HepG2 (cell line): Measurements from ENCODE around the gene UBE2Q2. TPM values are rescaled to one million over a fixed set of nuclear protein-coding genes. Genes with fewer than 3 reads are reported as not detected.

Source experiments
- ATAC-seq: fragments of 200-7000 bp; cut with Tn5 transposase; 3 replicates; pipeline ENCODE4 v1.9.1; 2020; ENCODE audit warnings: mild to moderate bottlenecking, moderate library complexity
- BruUV-seq: library from RNA; stranded (reverse); fragments of 400-500 nt; replicated peaks from 2 replicates; lab custom pipeline; 2021; lab: Mats Ljungman, UMichigan
- CTCF ChIA-PET: fragments of 300-600 bp; formaldehyde crosslinking; extraction: SDS; loops from one replicate; lab custom pipeline; 2021; ENCODE audit warnings: low total read pairs, inconsistent platforms, low intra/inter-chr PET ratio; lab: Yijun Ruan, JAX
- POLR2A ChIA-PET: fragments of 350-600 bp; sonication (Branson Sonifier 250); formaldehyde crosslinking; loops from one replicate; lab custom pipeline; 2020; ENCODE audit warnings: antibody characterized with exemption, inconsistent platforms; lab: Yijun Ruan, JAX
- DNase-seq: peaks from one replicate; pipeline ENCODE4 v3.0.0-alpha.2; 2015; ENCODE audit warnings: low spot score
- FAIRE-seq: peaks from 3 replicates; lab custom pipeline; 2011; peaks lifted over from hg19 to GRCh38; lab: Jason Lieb, UNC
- H2AFZ ChIP-seq: one replicate; pipeline ENCODE4 v1.6.1; 2011; ENCODE audit warnings: low read length, inconsistent platforms
- H3K27ac ChIP-seq: fragments of 300-600 bp; 3 replicates; pipeline ENCODE4 v1.8.0; 2011; ENCODE audit warnings: mixed run types, mild to moderate bottlenecking, mixed read lengths, low read length, inconsistent platforms; ENCODE audit not compliant: insufficient read depth; ENCODE audit errors: extremely low read length
- H3K27me3 ChIP-seq, 2 experiments: fragments of 200-600 bp in 1 of 2; 2 replicates in 1 of 2; 3 replicates in 1 of 2; pipeline versions ENCODE4 v1.6.0 to v1.8.0; 2011; ENCODE audit warnings: low read length in 2 of 2, mild to moderate bottlenecking in 2 of 2, moderate library complexity in 2 of 2, inconsistent platforms in 1 of 2; ENCODE audit not compliant: insufficient read depth in 2 of 2, control insufficient read depth in 1 of 2
- H3K36me3 ChIP-seq, 2 experiments: fragments of 200-600 bp in 1 of 2; replicated peaks in 1 of 2; 2 replicates in 1 of 2; 3 replicates in 1 of 2; pipeline versions ENCODE4 v1.5.1 to v1.8.0; 2011; ENCODE audit warnings: low read length in 2 of 2, inconsistent platforms in 1 of 2; ENCODE audit not compliant: insufficient read depth in 2 of 2, control insufficient read depth in 1 of 2
- H3K4me1 ChIP-seq: 2 replicates; pipeline ENCODE4 v1.5.1; 2012; ENCODE audit warnings: low read length, inconsistent platforms; ENCODE audit not compliant: insufficient read depth
- H3K4me2 ChIP-seq: 2 replicates; pipeline ENCODE4 v1.6.0; 2011; ENCODE audit warnings: low read depth, low read length, inconsistent platforms
- H3K4me3 ChIP-seq, 3 experiments: fragments of 200-600 bp in 1 of 3; sonication (generic), shearing (Covaris generic) in 1 of 3; replicated peaks in 1 of 3; 2 replicates each; pipeline ENCODE4 v1.5.1; 2011 to 2016; ENCODE audit warnings: low read length in 3 of 3, inconsistent platforms in 2 of 3, low read depth in 2 of 3, mild to moderate bottlenecking in 2 of 3, control low read depth in 1 of 3, mixed read lengths in 1 of 3; ENCODE audit not compliant: insufficient read depth in 1 of 3
- H3K79me2 ChIP-seq: one replicate; pipeline ENCODE4 v1.6.1; 2011; ENCODE audit warnings: low read length, inconsistent platforms; ENCODE audit not compliant: insufficient read depth
- H3K9ac ChIP-seq: 2 replicates; pipeline ENCODE4 v1.6.0; 2011; ENCODE audit warnings: mild to moderate bottlenecking, low read depth, low read length, inconsistent platforms; ENCODE audit not compliant: insufficient read depth
- H3K9me3 ChIP-seq: 2 replicates; pipeline ENCODE4 v1.5.1; 2012; ENCODE audit warnings: mild to moderate bottlenecking, low read length
- H4K20me1 ChIP-seq: 2 replicates; pipeline ENCODE4 v1.6.0; 2011; ENCODE audit warnings: inconsistent platforms, mild to moderate bottlenecking, low read length, moderate library complexity; ENCODE audit not compliant: insufficient read depth
- BRD4 ChIP-seq: sonication (generic); formaldehyde crosslinking; IDR thresholded peaks from 2 replicates; pipeline ENCODE4 v1.4.0; 2020; ENCODE audit warnings: missing genetic modification reagents
- CCAR2 ChIP-seq: fragments of 200-400 bp; formaldehyde crosslinking; optimal IDR thresholded peaks from 2 replicates; pipeline ENCODE3; 2018; ENCODE audit warnings: low read depth, mild to moderate bottlenecking, low read length, moderate library complexity
- NFYB ChIP-seq: sonication (generic); formaldehyde crosslinking; IDR thresholded peaks from 2 replicates; pipeline ENCODE4 v1.4.0; 2020; ENCODE audit warnings: missing genetic modification reagents
- PHF8 ChIP-seq: sonication (generic); formaldehyde crosslinking; IDR thresholded peaks from 2 replicates; pipeline ENCODE4 v1.5.0; 2020; ENCODE audit warnings: missing genetic modification reagents
- POGK ChIP-seq: sonication (generic); formaldehyde crosslinking; conservative IDR thresholded peaks from 2 replicates; pipeline ENCODE4 v1.8.0; 2022; ENCODE audit warnings: mild to moderate bottlenecking, moderate library complexity, missing genetic modification reagents
- POLR2G ChIP-seq: fragments of 200-400 bp; formaldehyde crosslinking; IDR thresholded peaks from 2 replicates; pipeline ENCODE4 v1.6.1; 2018; ENCODE audit warnings: mild to moderate bottlenecking, low read depth, low read length, moderate library complexity
- TFE3 ChIP-seq: IDR thresholded peaks from 2 replicates; pipeline ENCODE4 v1.6.1; 2016
- ZFP91 ChIP-seq: sonication (generic); formaldehyde crosslinking; IDR thresholded peaks from 2 replicates; pipeline ENCODE4 v1.9.0; 2022; ENCODE audit warnings: missing genetic modification reagents, mild to moderate bottlenecking, borderline replicate concordance
- ZIK1 ChIP-seq: sonication (generic); formaldehyde crosslinking; IDR thresholded peaks from 2 replicates; pipeline ENCODE4 v1.5.0; 2020; ENCODE audit warnings: mild to moderate bottlenecking, low read depth, missing genetic modification reagents, borderline replicate concordance
- ZNF430 ChIP-seq: sonication (generic); formaldehyde crosslinking; IDR thresholded peaks from 2 replicates; pipeline ENCODE4 v1.9.0; 2021; ENCODE audit warnings: mild to moderate bottlenecking, missing genetic modification reagents
- ZNF746 ChIP-seq: sonication (generic); formaldehyde crosslinking; IDR thresholded peaks from 2 replicates; pipeline ENCODE4 v1.8.0; 2022; ENCODE audit warnings: mild to moderate bottlenecking, missing genetic modification reagents
- ZNF747 ChIP-seq: sonication (generic); formaldehyde crosslinking; IDR thresholded peaks from 2 replicates; pipeline ENCODE4 v1.8.1; 2023; ENCODE audit warnings: missing genetic modification reagents, mild to moderate bottlenecking, borderline replicate concordance
- WGBS: methylation state at CpG from one replicate; pipeline ENCODE4 v1.1.6; 2017; ENCODE audit warnings: low lambda C conversion rate; 5-methylcytosine and 5-hydroxymethylcytosine counted together
- in situ Hi-C: cut with HindIII; loops from 2 replicates; pipeline ENCODE4 v1.10.0; 2017; ENCODE audit warnings: low pct_unique_long_range_greater_than_20kb; ENCODE audit not compliant: extremely low pct_ligation_motif_present
- intact Hi-C: fragments of 100-400 bp; cut with micrococcal nuclease; formaldehyde crosslinking; loops from one replicate; pipeline ENCODE4 v1.10.0; 2022; ENCODE audit not compliant: unreplicated experiment
- polyA plus RNA-seq, 8 experiments: library from polyadenylated mRNA; depleted of rRNA in 3 of 8; stranded (reverse) in 7 of 8; unstranded in 1 of 8; fragments of >200 nt; fragmentation: Illumina TruSeq in 4 of 8; extraction: Trizol in 4 of 8; gene quantifications; 2 replicates each; pipeline versions ENCODE4 v1.2.1 to v1.2.3, GENCODE V29; 2011 to 2016; ENCODE audit warnings: low read depth in 4 of 8, missing spikeins in 1 of 8, mixed read lengths in 1 of 8; ENCODE audit not compliant: insufficient read depth in 1 of 8
- total RNA-seq, 5 experiments: library from RNA; depleted of rRNA; stranded (reverse); fragments of >200 nt; fragmentation: Illumina TruSeq; extraction: Trizol; gene quantifications; 2 replicates each; pipeline ENCODE4 v1.2.3, GENCODE V29; 2016; ENCODE audit warnings: low read depth in 1 of 5

UBE2Q2 gene
- total and polyA plus RNA-seq, 2 of the 13 experiments (the other 11 are each of a cell fraction or from before 2014, with no cell fraction given): 10.6 to 20.4 TPM

GRCh38 chr15:75843678-75844581 is 683 bp downstream of the UBE2Q2 start:
- peak overlapping the region; percentile 79 for H3K9ac ChIP-seq
- H3K9me3 ChIP-seq: no peaks in the 10 kb centered on the region
- WGBS: under 1% methylated on average over 33 of the region's 77 CpGs
- no peak overlapping the region for H2AFZ ChIP-seq
- H3K27ac ChIP-seq: peak overlapping the region; percentile 59
- intact Hi-C loops: loop anchor here (10.0 kb wide), 1 partner anchor 61 kb away; the partner anchor contains the start of gene FBXO22
- peak overlapping the region; percentile 95 for H3K4me2 ChIP-seq
- POLR2A ChIA-PET: interaction anchor here (0.7 to 2.7 kb wide), 4 partner anchors 9 to 120 kb away, joined by 3 to 8 read pairs (median 6); partner anchors contain the start of gene FBXO22
- peak; percentile 11 for DNase-seq
- H3K36me3 ChIP-seq: no peaks in the 10 kb centered on the region; a peak in 1 of 5 replicates
- peaks cover 46% of the 10 kb centered on the region for H3K79me2 ChIP-seq
- no peaks in the 10 kb centered on the region; the same call in 1 of the 2 replicates for H4K20me1 ChIP-seq
- no TSS peak for BruUV-seq
- peak; percentile 50 for FAIRE-seq
- in situ Hi-C loops: no loop called here
- peak; percentile 70 for ATAC-seq
- peak overlapping the region; percentile 69 to 85 (median 83) for H3K4me3 ChIP-seq
- CTCF ChIA-PET: no interaction called here
- H3K4me1 ChIP-seq: peaks cover 45% of the 10 kb centered on the region
- H3K27me3 ChIP-seq: peaks cover 2 to 14% of the 10 kb centered on the region in 2 experiments; a peak in 3 of 5 replicates
- TF ChIP-seq ZNF747 (CRISPR knock-in tag): no peak
- TF ChIP-seq POGK (CRISPR knock-in tag): no peak
- TF ChIP-seq POLR2G: peak; percentile 42; the same call in 1 of the 2 replicates
- no peak for TF ChIP-seq CCAR2
- TF ChIP-seq ZNF430: peak; percentile 49; the same call in 1 of the 2 replicates
- TF ChIP-seq TFE3 (CRISPR knock-in tag): no peak
- TF ChIP-seq BRD4 (CRISPR knock-in tag): no peak
- TF ChIP-seq ZFP91: 0 out of 2 replicates have a peak, but pooled peaks have one; percentile 22
- no peak for TF ChIP-seq ZIK1
- TF ChIP-seq NFYB (CRISPR knock-in tag): no peak
- peak; percentile 72 for TF ChIP-seq PHF8 (CRISPR knock-in tag)
- TF ChIP-seq ZNF746 (CRISPR knock-in tag): 0 out of 2 replicates have a peak, but pooled peaks have one; percentile 4
